MV-4-11 (cell line): ENCODE data around the gene KLK8.
"Not testable (repeated sequence)": the region's sequence is repeated elsewhere in the genome, so short reads cannot be mapped to it uniquely, and the experiment has no call there.

Experiments used
- DNase-seq: peaks from one replicate; lab custom pipeline; 2025; lab: John Stamatoyannopoulos, UW

KLK8 gene

DNA sequence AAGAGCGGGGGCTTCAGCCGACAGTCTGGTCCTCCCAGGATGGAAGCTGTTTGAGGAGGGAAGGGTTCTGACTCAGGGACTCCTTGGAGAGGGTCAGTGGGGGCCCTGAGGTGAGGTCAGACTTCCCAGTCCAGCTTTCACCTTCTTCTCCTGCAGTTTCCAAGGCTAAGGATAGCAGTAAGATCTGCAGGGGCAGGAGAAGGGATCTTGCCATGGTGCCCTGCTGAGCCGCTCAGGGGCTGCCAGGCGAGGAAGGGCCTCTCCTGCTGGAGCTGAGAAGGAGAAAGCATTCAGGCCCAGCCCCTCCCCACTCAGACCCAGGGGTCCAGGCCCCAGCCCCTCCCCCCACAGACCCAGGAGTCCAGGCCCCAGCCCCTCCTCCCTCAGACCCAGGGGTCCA is 19.2 kb downstream of the KLK8 start:
- DNase-seq = no peak

DNA sequence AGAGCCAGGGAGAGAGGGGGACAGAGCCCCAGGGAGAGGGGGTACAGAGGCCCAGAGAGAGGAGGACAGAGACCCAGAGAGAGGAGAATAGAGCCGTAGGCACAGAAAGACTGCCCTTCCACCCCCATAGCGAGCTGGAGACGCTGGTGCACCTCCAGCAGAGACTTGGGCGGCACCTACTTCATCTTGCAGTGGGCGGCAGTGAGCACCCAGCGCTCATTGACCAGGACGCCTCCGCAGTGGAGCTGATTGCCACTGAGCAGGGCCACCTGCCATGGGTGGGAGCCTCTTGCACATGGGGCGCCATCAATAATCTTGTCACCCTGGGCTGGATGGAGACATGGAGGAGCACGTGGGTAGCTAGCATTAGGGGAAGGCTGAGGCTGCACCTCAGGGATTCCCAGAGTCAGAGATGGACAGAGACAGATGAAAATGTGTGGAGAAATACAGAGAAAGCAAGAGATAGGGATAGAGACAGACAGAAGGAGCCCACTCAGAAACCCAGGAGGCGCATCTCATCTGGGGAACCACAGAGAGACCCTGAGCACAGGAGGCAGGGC is 19.7 kb downstream of the KLK8 start:
- no peak for DNase-seq

- DNase-seq = no peak
Observed at GRCh38 chr19:50980208-50980607, 21.2 kb downstream of the KLK8 start.

DNA sequence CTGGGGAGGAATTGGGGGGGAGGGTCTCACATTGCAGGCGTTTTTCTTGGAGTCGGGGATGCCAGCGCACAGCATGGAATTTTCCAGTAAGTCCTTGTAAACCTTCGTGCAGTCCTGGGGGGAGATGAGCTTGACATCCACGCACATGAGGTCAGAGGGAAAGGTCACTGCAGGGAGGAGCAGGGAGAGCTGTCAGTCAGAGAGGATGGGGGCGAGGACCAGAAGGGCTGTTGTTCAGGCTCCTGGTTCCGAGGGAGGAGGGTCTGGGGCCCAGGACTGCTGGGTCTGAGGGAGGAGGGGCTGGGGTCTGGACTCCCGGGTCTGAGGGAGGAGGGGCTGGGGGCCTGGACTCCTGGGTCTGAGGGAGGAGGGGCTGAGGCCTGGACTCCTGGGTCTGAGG is 21.6 kb downstream of the KLK8 start:
- DNase-seq = no peak

GRCh38 chr19:50978772-50979390 is 22.5 kb downstream of the KLK8 start:
- DNase-seq = no peak

- no peak for DNase-seq
Observed at GRCh38 chr19:50977626-50978025, 23.8 kb downstream of the KLK8 start.

- DNase-seq = no peak
Observed at GRCh38 chr19:50975766-50976165, 25.6 kb downstream of the KLK8 start.

- no peak for DNase-seq
Observed at GRCh38 chr19:50974702-50975556, 26.5 kb downstream of the KLK8 start.

DNA sequence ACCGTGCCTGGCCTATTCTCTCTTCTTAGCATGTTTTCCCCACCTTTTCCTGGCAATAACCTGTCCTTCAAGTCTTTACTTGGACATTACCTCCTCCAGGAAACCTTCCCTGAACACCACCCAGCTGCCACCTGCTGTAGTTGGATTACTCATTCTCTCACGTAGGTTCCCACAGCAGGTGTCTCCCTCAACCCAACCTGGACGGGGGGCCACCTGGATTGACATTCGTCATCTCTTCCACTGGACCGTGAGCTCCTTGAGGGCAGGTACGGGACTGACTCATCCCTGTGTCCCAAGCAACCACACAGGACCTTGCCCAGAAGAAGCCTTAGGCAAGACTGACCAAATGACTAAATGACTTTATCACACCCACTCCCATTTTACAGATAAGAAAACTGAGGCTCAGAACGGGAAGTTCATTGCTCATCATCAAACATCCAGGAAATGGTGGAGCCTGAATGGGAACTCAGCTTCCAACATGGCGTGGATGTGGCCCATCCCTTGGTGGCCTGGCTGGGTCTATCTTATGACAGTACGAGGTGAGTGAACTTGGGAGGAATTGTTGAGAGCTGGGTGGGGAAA is 28.5 kb downstream of the KLK8 start:
- no peak for DNase-seq

DNA sequence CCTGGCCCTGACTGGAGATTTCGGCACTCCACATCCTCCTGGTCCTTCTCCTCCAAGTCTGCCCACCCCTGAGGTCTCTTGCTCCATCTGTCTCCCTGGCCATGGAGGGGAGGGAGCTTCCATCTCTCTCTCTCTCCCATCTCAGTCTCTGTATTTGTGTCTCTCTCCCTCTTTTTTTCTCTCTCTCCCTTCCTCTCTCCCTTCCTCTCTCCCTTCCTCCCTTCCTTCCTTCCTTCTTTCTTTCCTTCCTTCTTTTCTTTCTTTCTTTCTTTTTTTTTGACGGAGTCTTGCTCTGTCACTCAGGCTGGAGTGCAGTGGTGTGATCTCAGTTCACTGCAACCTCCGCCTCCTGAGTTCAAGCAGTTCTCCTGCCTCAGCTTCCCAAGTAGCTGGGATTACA is 31.6 kb downstream of the KLK8 start:
- DNase-seq = not testable (repeated sequence)

GRCh38 chr19:50969413-50969760 is 32.0 kb downstream of the KLK8 start, which contains the start of gene KLK6:
Gene KLK6 (minus strand): TSS chr19:50969591. CDS start chr19:50968104, 1,487 bp downstream.
- no peak for DNase-seq

GRCh38 chr19:50968716-50969412 is 32.5 kb downstream of the KLK8 start:
- DNase-seq = no peak

DNA sequence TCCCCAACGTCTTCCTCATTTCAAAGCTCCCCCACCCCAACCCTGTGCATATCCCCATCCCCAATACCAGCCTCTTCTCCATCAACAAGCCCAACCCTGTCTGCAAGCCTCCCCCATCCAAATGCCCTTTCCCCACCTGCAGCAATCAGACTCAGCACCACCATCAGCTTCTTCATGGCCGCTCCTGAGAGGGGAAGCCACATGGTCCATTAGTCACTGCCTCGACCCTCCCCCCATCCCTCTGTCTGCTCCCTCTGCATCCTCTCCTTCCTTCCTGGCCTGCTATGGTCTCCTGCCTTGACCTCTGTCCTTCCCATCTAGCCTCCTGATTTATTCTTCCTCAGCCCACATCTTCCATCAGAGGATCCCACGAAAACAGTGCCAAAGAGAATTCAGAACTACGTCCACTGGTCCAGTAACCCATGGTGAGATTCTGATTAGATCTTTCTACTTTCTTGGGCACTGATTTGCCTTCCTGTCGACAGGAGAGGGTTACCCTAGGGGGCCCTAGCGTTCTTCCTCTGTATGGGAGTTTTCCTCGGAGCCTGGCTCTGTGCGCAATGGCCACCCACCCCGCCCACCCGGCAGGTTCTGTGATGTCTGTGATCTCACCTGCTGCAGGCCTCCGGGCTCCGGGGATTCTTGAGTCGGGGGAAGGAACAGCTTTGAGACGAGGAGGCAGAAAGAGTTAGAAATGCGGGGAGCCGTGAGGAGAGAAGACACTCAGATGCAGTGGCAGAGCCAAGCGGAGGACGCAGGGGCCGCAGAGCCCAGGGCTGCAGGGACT is 33.3 kb downstream of the KLK8 start:
- no peak for DNase-seq

GRCh38 chr19:50964266-50964665 is 37.1 kb downstream of the KLK8 start:
- no peak for DNase-seq

- DNase-seq = no peak
Observed at GRCh38 chr19:50963381-50963780, 38.0 kb downstream of the KLK8 start.

GRCh38 chr19:50962245-50962644 is 39.2 kb downstream of the KLK8 start:
- DNase-seq = no peak

GRCh38 chr19:50959731-50960500 is 41.5 kb downstream of the KLK8 start:
- DNase-seq = no peak

- DNase-seq = no peak
Observed at GRCh38 chr19:50957587-50957986, 43.8 kb downstream of the KLK8 start.

DNA sequence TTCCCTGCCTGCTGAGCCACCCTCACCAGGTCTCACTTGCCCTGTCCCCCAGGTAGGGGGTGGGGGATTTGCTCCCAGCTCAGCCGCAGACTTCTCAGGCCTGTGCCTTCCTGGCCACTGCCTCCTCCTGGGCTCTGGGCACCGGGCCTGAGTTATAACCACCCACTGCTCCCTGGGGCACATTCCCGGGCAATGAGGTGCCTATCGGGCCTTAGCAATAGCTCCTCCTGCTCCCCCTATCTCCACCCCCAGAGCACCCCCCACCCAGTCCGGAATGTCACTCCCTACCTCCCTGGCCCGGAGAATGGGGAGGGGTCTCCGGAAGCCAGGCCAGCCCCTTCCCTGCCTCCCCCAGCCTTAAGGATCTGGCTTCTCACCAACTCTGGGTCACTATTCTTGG is 48.5 kb downstream of the KLK8 start, which contains the start of gene KLK5:
KLK5 (minus strand) TSS at position 129 of the 400 bp plus-strand sequence. CDS start 381 bp downstream, outside the sequence.
- DNase-seq = no peak

GRCh38 chr19:50949861-50950260 is 51.5 kb downstream of the KLK8 start:
- DNase-seq = no peak

- no peak for DNase-seq
Observed at GRCh38 chr19:50947123-50947522, 54.3 kb downstream of the KLK8 start.
